ENCODE data around the gene IGLON5. TPM values are rescaled to one million over a fixed set of nuclear protein-coding genes. Genes with fewer than 3 reads are reported as not detected.

Gene IGLON5
- total and polyA plus RNA-seq, 2 experiments from 2014 or later = 5.0 to 29.1 TPM

GRCh38 chr19:51329411-51329810 lies 18.0 kb downstream of the IGLON5 start:
- Mint-ChIP-seq H3K4me1 (peaks cover 18% of the 10 kb centered on the region), H3K9me3 (no peaks in the 10 kb centered on the region; the same call in 1 of the 3 replicates), H3K36me3 (ENCODE audit: low read depth) (peaks cover 43% of the 10 kb centered on the region), H3K27ac (no peak overlapping the region), H3K4me3 (no peak overlapping the region), H3K27me3 (ENCODE audit: insufficient read depth, low read depth, poor library complexity) (peaks cover 20% of the 10 kb centered on the region)
- DNase-seq (ENCODE audit: low spot score) (no peak), ATAC-seq (no peak)
- H3K79me2 ChIP-seq (replicated peaks; ENCODE audit: insufficient read depth) = no peaks in the 10 kb centered on the region
- peaks cover 10% of the 10 kb centered on the region; the same call in 1 of the 2 replicates for H3K4me1 ChIP-seq (ENCODE audit: insufficient read depth)
- H3F3A ChIP-seq (replicated peaks; ENCODE audit: low read depth) = no peaks in the 10 kb centered on the region
- 0 out of 2 replicates have a peak, but pooled peaks cover 6% of the 10 kb centered on the region for H3K36me3 ChIP-seq (ENCODE audit: insufficient read depth)
- no peak overlapping the region for H3K27ac ChIP-seq (ENCODE audit: low read depth)
- 0 out of 2 replicates have a peak, but pooled peaks cover 2% of the 10 kb centered on the region for H4K20me1 ChIP-seq (replicated peaks; ENCODE audit: insufficient read depth)
- H3K27me3 ChIP-seq (ENCODE audit: insufficient read depth) = peaks cover 17% of the 10 kb centered on the region
- H3K4me3 ChIP-seq = no peak overlapping the region
- H2AFZ ChIP-seq = no peak overlapping the region
- TF ChIP-seq NANOG (IDR thresholded peaks at IDR 0.05; ENCODE audit: borderline replicate concordance) = no peak
- no peak for TF ChIP-seq ZNF462 (CRISPR knock-in tag; IDR thresholded peaks at IDR 0.05)
- TF ChIP-seq POLR2AphosphoS5 (IDR thresholded peaks at IDR 0.05; ENCODE audit: low read depth) = no peak
- TF ChIP-seq ZNF331 (CRISPR knock-in tag; IDR thresholded peaks at IDR 0.05; ENCODE audit: low read depth) = no peak
- TF ChIP-seq CTCF (conservative IDR thresholded peaks at IDR 0.05; ENCODE audit: low read depth in 2 of 2) = no peak
- no peak for TF ChIP-seq EZH2 (IDR thresholded peaks at IDR 0.05; ENCODE audit: low read depth, unreplicated experiment)
- TF ChIP-seq ZNF114 (CRISPR knock-in tag; IDR thresholded peaks at IDR 0.05) = no peak
- no peak for TF ChIP-seq JUNB (IDR thresholded peaks at IDR 0.05; ENCODE audit: unreplicated experiment)
- no peak for TF ChIP-seq REST (IDR thresholded peaks at IDR 0.05; ENCODE audit: unreplicated experiment)
- TF ChIP-seq EZH2phosphoT487 (IDR thresholded peaks at IDR 0.05; ENCODE audit: unreplicated experiment) = no peak
- TF ChIP-seq STAT1 (IDR thresholded peaks at IDR 0.05; ENCODE audit: unreplicated experiment) = no peak
- no peak for TF ChIP-seq CREB1 (CRISPR knock-in tag; IDR thresholded peaks at IDR 0.05; ENCODE audit: low read depth)
- TF ChIP-seq ETS1 (IDR thresholded peaks at IDR 0.05) = no peak
- 0 out of 2 replicates have a peak, but pooled peaks cover 3% of the 10 kb centered on the region for H3K9me2 ChIP-seq (ENCODE audit: insufficient read depth)
- no peak overlapping the region for H3K4me2 ChIP-seq

Measured in GM23338 (cell line).